ENCODE results near the gene PTPRJ.

Gene PTPRJ

GRCh38 chr11:48094643-48095339, 114.4 kb downstream of the PTPRJ start:
- no peak for DNase-seq

- no peak for DNase-seq
Observed at GRCh38 chr11:48095779-48096470, 115.6 kb downstream of the PTPRJ start.

GRCh38 chr11:48096588-48097525, 116.5 kb downstream of the PTPRJ start:
- DNase-seq, result no peak

GRCh38 chr11:48098024-48098423, 117.7 kb downstream of the PTPRJ start:
- DNase-seq, result no peak

GRCh38 chr11:48099916-48100446, 119.6 kb downstream of the PTPRJ start:
- no peak for DNase-seq

GRCh38 chr11:48101044-48101733, 120.8 kb downstream of the PTPRJ start:
- DNase-seq, result no peak

GRCh38 chr11:48101958-48102357, 121.6 kb downstream of the PTPRJ start:
- DNase-seq, result no peak

- no peak for DNase-seq
Observed at GRCh38 chr11:48103621-48104567, 123.5 kb downstream of the PTPRJ start.

GRCh38 chr11:48104568-48104924, 124.2 kb downstream of the PTPRJ start:
- no peak for DNase-seq

GRCh38 chr11:48105096-48105990, 125.0 kb downstream of the PTPRJ start:
- DNase-seq, result no peak

GRCh38 chr11:48106166-48106565, 125.8 kb downstream of the PTPRJ start:
- DNase-seq, result no peak

- no peak for DNase-seq
Observed at GRCh38 chr11:48107188-48107704, 126.9 kb downstream of the PTPRJ start.

- DNase-seq, result no peak
Observed at GRCh38 chr11:48108231-48109045, 128.1 kb downstream of the PTPRJ start.

GRCh38 chr11:48109046-48109666, 128.8 kb downstream of the PTPRJ start:
- peak; percentile 31 for DNase-seq

- no peak for DNase-seq
Observed at GRCh38 chr11:48110509-48110766, 130.1 kb downstream of the PTPRJ start.

- no peak for DNase-seq
Observed at GRCh38 chr11:48111891-48112290, 131.5 kb downstream of the PTPRJ start.

GRCh38 chr11:48114740-48115139, 134.4 kb downstream of the PTPRJ start:
- DNase-seq, result no peak

GRCh38 chr11:48116437-48117228, 136.3 kb downstream of the PTPRJ start:
- no peak for DNase-seq
